ENCODE measurements around the gene PCDHGA4.

GRCh38 chr5:141330299-141331080 is 24.3 kb upstream of the PCDHGA4 start, which contains the start of gene PCDHGA1:
- peak in 10 of 12 donors; percentile 27 to 58 (median 44) for TF ChIP-seq CTCF (IDR thresholded peaks at IDR 0.05)
- TF ChIP-seq POLR2A (IDR thresholded peaks at IDR 0.05), result no peak
